Activated B cell treated with CpG ODN at 0.5 μM for 24 hours (primary cell): ENCODE data around the gene DRC1. TPM values are rescaled to one million over a fixed set of nuclear protein-coding genes. Genes with fewer than 3 reads are reported as not detected.

Source experiments
- ATAC-seq: fragments of 200-7000 bp; cut with Tn5 transposase; one replicate; pipeline ENCODE4 v1.10.0; 2021; ENCODE audit warnings: low read depth, mild to moderate bottlenecking, moderate library complexity
- CTCF ChIA-PET: fragments of 350-600 bp; sonication (Branson Sonifier 250); formaldehyde crosslinking; loops from one replicate; lab custom pipeline; 2021; ENCODE audit warnings: antibody characterized with exemption; lab: Charles Lee
- POLR2A ChIA-PET: fragments of 350-600 bp; sonication (Branson Sonifier 250); formaldehyde crosslinking; loops from one replicate; lab custom pipeline; 2021; ENCODE audit warnings: antibody characterized with exemption; lab: Charles Lee
- DNase-seq: peaks from one replicate; pipeline ENCODE4 v3.0.0; 2022
- H3K27ac Mint-ChIP-seq: one replicate; pipeline ENCODE4 v1.8.0; 2020; ENCODE audit warnings: mixed read lengths
- H3K27me3 Mint-ChIP-seq: one replicate; pipeline ENCODE4 v1.8.0; 2021; ENCODE audit warnings: mixed read lengths
- H3K36me3 Mint-ChIP-seq: one replicate; pipeline ENCODE4 v1.8.0; 2021; ENCODE audit warnings: low read depth, mixed read lengths
- H3K4me1 Mint-ChIP-seq: one replicate; pipeline ENCODE4 v1.8.0; 2021; ENCODE audit warnings: mixed read lengths
- H3K4me3 Mint-ChIP-seq: one replicate; pipeline ENCODE4 v1.8.0; 2020; ENCODE audit warnings: mild to moderate bottlenecking, mixed read lengths
- H3K9me3 Mint-ChIP-seq: one replicate; pipeline ENCODE4 v1.8.0; 2020; ENCODE audit warnings: mixed read lengths
- intact Hi-C: fragments of 100-400 bp; cut with micrococcal nuclease; formaldehyde crosslinking; loops from one replicate; pipeline ENCODE4 v1.15.1; 2024
- total RNA-seq: library from RNA; stranded (reverse); gene quantifications from 2 replicates; pipeline ENCODE4 v1.2.3, GENCODE V29; 2022
- TF ChIP-seq, protein P1 (sequence below): fragments of 200-600 bp; IDR thresholded peaks from one replicate; pipeline ENCODE4 v1.8.0; 2022; ENCODE audit warnings: antibody characterized with exemption, mild to moderate bottlenecking

The DRC1 gene
- total RNA-seq, 1 donor from 2014 or later, result not detected

DNA sequence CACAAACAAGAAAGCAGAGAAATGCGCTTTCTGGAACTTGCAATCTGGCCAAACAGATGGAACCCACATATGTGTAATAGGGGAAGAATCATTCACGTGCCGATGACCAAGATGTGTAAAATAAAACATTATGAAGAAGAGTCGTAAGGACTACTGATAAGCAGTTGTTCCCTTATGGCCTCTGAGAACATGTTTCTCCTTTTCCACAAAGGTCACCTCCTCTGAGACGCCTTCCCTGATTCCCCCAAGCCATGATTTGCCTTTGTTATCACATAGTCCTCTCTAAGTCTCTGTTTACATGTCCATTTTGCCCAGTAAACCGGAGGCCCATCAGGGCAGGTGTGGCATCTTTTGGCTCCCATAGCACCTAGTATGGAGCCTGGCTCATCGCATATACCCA lies 68.2 kb downstream of the DRC1 start:
- intact Hi-C loops, result no loop called here
- no peaks in the 10 kb centered on the region for H3K36me3 Mint-ChIP-seq
- ChIA-PET POLR2A (interaction anchor here (0.7 kb wide), 1 partner anchor 27 kb away, joined by 4 read pairs; no protein-coding TSS in a partner anchor), CTCF (no interaction called here)
- DNase-seq (no peak), ATAC-seq (no peak)
- no peak overlapping the region for H3K27ac Mint-ChIP-seq
- H3K4me3 Mint-ChIP-seq, result no peak overlapping the region
- H3K27me3 Mint-ChIP-seq, result no peaks in the 10 kb centered on the region
- peaks cover 16% of the 10 kb centered on the region for H3K9me3 Mint-ChIP-seq
- no peaks in the 10 kb centered on the region for H3K4me1 Mint-ChIP-seq
- TF ChIP-seq, protein P1, sequence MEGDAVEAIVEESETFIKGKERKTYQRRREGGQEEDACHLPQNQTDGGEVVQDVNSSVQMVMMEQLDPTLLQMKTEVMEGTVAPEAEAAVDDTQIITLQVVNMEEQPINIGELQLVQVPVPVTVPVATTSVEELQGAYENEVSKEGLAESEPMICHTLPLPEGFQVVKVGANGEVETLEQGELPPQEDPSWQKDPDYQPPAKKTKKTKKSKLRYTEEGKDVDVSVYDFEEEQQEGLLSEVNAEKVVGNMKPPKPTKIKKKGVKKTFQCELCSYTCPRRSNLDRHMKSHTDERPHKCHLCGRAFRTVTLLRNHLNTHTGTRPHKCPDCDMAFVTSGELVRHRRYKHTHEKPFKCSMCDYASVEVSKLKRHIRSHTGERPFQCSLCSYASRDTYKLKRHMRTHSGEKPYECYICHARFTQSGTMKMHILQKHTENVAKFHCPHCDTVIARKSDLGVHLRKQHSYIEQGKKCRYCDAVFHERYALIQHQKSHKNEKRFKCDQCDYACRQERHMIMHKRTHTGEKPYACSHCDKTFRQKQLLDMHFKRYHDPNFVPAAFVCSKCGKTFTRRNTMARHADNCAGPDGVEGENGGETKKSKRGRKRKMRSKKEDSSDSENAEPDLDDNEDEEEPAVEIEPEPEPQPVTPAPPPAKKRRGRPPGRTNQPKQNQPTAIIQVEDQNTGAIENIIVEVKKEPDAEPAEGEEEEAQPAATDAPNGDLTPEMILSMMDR, result no peak

DNA sequence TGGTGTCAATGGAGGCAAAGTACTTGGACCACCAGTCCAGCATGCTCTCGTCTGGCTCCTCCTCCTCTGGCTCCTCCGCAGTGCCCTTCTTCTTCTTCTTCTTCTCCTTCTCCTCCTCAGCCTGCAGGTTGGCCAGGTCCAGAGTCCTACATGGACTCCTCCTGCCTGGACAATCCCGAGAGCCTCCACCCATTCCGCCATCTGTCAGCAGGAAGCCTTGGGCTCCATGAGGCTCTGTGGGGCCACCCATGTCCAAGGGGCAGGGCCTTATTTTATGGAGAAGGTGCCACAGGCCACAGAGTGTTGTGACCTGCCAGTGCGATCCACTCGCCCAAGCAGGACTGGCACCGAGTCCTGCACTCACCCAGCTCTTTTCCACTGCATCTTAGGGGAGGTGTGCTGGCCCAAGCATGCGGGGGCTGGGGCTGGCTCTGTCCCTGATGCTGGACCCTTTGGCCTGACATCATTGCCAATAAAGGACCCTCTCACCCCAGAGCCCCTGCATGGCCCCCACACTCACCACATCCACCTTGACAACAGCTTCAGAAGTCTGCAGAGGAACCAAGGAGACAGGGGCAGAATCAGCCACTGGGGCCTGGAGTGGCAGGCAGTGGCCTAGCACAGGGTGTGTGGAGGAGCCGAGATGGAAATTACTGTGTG lies 69.0 kb downstream of the DRC1 start:
- Mint-ChIP-seq H3K27me3 (no peaks in the 10 kb centered on the region), H3K27ac (no peak overlapping the region), H3K4me3 (no peak overlapping the region), H3K4me1 (no peaks in the 10 kb centered on the region), H3K9me3 (peaks cover 16% of the 10 kb centered on the region), H3K36me3 (no peaks in the 10 kb centered on the region)
- ATAC-seq (no peak), DNase-seq (no peak)
- CTCF ChIA-PET, result no interaction called here
- intact Hi-C loops, result no loop called here
- TF ChIP-seq, protein P1, result no peak
- POLR2A ChIA-PET, result interaction anchor here (0.7 kb wide), 1 partner anchor 26 kb away, joined by 4 read pairs; no protein-coding TSS in a partner anchor

DNA sequence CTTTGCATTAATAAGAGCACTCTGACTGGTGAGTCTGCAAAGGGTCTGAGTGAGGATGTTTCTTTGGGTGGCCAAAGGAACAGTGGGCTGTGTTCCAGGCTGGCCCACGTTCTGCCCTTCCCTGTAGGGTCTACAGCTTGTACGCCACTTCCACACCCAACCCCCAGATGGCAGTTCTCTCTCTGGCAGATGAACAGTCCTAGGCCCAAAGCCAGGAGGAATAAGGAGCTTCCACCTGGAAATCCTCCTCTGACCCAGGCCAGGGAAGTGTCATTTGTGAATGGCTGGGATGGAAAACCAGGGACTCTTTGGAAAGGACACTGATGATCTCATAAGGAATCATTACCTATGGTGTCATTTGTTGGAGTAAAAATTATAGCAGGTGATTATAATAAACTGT lies 69.6 kb downstream of the DRC1 start:
- intact Hi-C loops, result no loop called here
- TF ChIP-seq, protein P1, result no peak
- DNase-seq (no peak), ATAC-seq (no peak)
- Mint-ChIP-seq H3K36me3 (no peaks in the 10 kb centered on the region), H3K27ac (no peak overlapping the region), H3K27me3 (no peaks in the 10 kb centered on the region), H3K4me3 (no peak overlapping the region), H3K4me1 (no peaks in the 10 kb centered on the region), H3K9me3 (peaks cover 16% of the 10 kb centered on the region)
- ChIA-PET CTCF (no interaction called here), POLR2A (no interaction called here)

DNA sequence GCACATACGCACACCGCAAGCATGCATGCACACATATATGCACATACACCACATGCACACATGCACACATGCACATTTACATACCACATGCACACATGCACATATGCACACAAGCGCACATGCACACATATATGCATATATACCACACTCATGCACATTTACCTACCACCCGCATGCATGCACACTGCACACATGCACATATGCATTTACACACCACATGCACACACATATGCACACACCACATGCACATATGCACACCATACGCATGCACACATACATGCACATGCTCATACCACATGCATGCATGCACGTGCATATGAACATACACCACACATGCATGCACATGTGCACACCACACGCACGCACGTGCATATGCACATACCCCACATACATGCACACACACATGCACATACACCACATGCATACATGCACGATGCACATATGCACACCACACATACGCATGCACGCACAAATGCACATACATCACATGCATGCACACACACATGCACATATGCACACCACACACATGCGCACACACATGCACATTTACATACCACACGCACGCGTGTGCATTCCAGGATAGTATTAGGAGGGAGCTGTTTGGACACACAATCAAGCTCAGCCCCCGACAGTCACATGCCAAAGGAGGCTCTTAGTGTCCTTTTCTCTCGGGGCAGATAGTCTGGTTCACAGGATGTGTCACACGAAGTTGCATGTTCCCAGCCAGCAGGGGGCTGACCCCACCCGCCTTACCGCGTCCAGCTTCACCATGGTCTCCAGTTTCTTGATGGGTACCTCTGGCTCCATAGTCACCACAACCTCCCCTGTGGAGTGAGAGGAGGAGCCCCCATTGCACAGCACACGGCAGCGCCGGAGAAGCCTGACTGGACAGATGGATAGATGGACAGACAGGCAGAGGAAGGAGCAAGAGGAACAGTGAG lies 70.3 kb downstream of the DRC1 start:
- CTCF ChIA-PET, result no interaction called here
- intact Hi-C loops, result no loop called here

More for the DNA sequence above, 70.3 kb downstream of the DRC1 start:
- Mint-ChIP-seq H3K4me3 (no peak overlapping the region), H3K27me3 (no peaks in the 10 kb centered on the region), H3K36me3 (no peaks in the 10 kb centered on the region), H3K27ac (no peak overlapping the region), H3K4me1 (no peaks in the 10 kb centered on the region), H3K9me3 (peaks cover 16% of the 10 kb centered on the region)
- DNase-seq (no peak), ATAC-seq (no peak)
- TF ChIP-seq, protein P1, result no peak
- POLR2A ChIA-PET, result no interaction called here
